Right renal pelvis (tissue), 4 donors: Measurements from ENCODE around the gene SOCS7. TPM values are rescaled to one million over a fixed set of nuclear protein-coding genes. Genes with fewer than 3 reads are reported as not detected.

ENCODE experiments used
- DNase-seq, 4 donors: peaks; one replicate each; pipeline ENCODE4 v3.0.0-alpha.2; 2013; ENCODE audit warnings: low read depth in 4 of 4, low spot score in 3 of 4, missing footprints in 1 of 4
- polyA plus RNA-seq, 4 donors: library from polyadenylated mRNA; unstranded; fragments of 120-200 nt; gene quantifications; one replicate each; pipeline ENCODE4 v1.2.1, GENCODE V29; 2013; ENCODE audit not compliant: insufficient read length in 4 of 4

Gene SOCS7, protein sequence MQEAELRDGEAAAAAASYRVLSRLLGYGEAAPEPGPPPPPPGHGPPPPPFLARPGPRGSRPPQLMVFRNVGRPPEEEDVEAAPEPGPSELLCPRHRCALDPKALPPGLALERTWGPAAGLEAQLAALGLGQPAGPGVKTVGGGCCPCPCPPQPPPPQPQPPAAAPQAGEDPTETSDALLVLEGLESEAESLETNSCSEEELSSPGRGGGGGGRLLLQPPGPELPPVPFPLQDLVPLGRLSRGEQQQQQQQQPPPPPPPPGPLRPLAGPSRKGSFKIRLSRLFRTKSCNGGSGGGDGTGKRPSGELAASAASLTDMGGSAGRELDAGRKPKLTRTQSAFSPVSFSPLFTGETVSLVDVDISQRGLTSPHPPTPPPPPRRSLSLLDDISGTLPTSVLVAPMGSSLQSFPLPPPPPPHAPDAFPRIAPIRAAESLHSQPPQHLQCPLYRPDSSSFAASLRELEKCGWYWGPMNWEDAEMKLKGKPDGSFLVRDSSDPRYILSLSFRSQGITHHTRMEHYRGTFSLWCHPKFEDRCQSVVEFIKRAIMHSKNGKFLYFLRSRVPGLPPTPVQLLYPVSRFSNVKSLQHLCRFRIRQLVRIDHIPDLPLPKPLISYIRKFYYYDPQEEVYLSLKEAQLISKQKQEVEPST
- polyA plus RNA-seq: 10 to 100 TPM; 16.9 to 20.4 (median 18.3) TPM

GRCh38 chr17:38351412-38352222 is at the start of gene SOCS7:
TSS of gene SOCS7 (plus strand) at chr17:38351844. CDS start at chr17:38352053, 209 bp downstream.
- DNase-seq: peak; percentile 88 to 90 (median 90)

DNA sequence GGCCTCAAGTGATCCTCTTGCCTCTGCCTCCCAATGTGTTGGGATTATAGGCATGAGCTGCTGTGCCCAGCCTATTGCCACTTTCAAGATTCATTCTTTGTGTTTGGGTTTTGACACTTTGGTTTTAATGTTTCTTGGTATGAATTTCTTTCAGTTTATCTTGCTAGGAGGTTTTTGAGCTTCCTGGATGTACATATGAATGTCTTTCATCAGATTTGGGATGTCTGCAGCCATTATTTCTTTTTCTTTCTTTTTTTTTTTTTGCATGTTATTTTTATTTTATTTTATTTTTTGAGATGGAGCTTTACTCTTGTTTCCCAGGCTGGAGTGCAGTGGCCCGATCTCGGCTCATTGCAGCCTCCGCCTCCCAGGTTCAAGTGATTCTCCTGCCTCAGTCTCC is 36.1 kb upstream of the SOCS7 start:
- DNase-seq: no peak

- DNase-seq: no peak
These were observed 34.6 kb upstream of the SOCS7 start for GRCh38 chr17:38317081-38317480.

- DNase-seq: no peak
These were observed 31.2 kb upstream of the SOCS7 start for GRCh38 chr17:38320482-38320881.

DNA sequence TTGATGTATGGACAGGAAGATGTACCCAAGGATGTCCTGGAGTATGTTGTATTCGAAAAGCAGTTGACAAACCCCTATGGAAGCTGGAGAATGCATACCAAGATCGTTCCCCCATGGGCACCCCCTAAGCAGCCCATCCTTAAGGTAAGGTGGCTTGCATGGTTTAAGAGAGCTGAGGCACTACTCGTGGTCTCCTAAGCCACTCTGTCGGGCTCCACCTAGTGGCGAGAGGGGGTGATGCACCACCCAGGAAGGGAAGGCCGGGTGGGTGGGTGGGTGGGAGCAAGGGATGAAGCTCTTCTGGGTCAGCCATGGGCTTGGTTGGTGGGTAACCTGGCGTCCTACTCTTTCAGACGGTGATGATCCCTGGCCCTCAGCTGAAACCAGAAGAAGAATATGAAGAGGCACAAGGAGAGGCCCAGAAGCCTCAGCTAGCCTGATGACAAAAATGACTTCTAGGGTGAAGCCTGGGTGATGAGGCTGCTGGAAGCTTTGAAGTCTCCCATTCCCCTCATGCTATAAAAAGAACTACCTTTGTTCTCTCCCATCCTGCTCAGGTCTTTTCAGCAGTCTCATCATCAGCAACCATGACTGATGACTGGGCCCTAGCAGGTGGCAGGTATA is 29.4 kb upstream of the SOCS7 start:
- DNase-seq: peak in 2 of 4 donors; percentile 15 to 47

GRCh38 chr17:38322897-38323296 is 28.7 kb upstream of the SOCS7 start:
- DNase-seq: no peak

DNA sequence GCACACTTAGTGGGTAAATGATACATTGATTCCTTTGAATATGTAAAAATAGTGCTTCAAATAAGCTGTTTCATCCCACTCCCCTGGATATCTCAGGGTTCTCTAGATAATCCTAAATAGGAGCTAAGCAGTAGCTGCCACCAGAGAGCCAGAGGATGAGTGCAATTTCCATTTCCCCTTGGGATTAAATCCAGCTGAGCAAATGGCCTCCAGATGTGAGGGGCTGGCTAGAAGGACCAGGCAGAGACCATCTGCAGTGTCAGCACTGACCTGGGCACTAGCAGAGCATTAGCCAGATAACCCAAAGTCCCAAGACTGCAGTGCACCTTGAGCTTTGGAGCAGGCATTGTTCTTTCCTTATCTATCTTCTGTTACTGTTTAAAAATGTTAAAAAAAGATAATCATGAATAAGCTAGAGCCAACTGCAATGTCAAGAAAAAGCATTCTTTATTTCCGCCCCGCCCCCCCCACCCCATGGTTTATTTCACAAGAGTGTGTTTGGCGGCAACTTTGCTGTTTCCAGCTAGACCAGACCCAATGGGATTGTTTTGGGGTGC is 27.4 kb upstream of the SOCS7 start:
- DNase-seq: no peak

GRCh38 chr17:38324772-38325171 is 26.9 kb upstream of the SOCS7 start:
- no peak for DNase-seq

GRCh38 chr17:38325221-38325851 is 26.3 kb upstream of the SOCS7 start:
- DNase-seq: no peak

GRCh38 chr17:38326996-38327792 is 24.4 kb upstream of the SOCS7 start:
- DNase-seq: no peak

DNA sequence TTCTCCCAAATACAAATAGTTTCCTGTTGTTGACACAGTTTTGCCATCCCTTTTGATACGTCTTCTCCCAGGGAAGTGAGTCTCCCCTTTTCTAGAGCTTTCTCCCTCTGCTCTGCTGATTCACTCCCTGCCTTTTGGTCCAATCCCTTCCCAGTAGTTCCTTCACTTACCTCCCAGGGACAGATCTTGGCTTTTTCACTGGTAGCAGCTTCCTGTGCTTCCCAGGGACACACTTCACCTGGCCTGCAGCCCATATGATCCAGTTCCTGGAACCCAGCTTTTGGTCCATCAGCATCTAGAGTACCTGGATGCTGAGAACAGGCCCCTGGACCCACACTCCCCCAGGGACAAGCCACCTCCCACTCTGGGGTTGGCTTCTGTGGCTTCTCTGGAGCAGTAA is 23.7 kb upstream of the SOCS7 start:
- no peak for DNase-seq

- no peak for DNase-seq
These were observed 23.0 kb upstream of the SOCS7 start for GRCh38 chr17:38328620-38329019.

GRCh38 chr17:38329284-38329683 is 22.4 kb upstream of the SOCS7 start:
- no peak for DNase-seq

- no peak for DNase-seq
These were observed 21.6 kb upstream of the SOCS7 start for GRCh38 chr17:38329808-38330730.

DNA sequence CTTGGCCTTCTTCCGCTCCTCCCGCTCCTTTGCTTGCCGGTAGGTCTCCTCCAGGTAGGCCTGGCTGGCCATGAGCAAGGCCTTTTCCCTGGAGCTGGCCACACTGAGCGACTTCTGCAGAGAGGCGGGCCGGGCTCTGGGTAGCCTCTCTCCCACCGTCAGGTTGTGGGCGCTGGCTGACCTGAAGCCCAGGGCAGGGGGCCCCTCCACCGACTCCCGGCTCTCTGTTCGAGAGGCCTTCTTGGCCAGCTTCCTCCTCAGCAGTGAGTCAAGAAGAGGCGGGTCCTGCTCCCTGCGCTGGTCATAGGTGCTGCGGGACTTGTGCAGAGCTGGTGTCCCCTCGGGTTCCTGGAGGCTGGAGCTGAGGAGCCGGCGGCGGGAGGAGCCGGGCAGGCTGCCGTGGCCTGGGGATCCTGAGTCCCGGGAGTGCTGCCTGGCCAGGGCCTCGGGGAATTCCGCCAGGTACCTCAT is 20.7 kb upstream of the SOCS7 start:
- DNase-seq: no peak

GRCh38 chr17:38332735-38333134 is 18.9 kb upstream of the SOCS7 start:
- no peak for DNase-seq

GRCh38 chr17:38333635-38334295 is 17.9 kb upstream of the SOCS7 start:
- DNase-seq: no peak
